HepG2 (cell line): ENCODE measurements around the gene TSEN54. TPM values are rescaled to one million over a fixed set of nuclear protein-coding genes. Genes with fewer than 3 reads are reported as not detected.

Experiments used
- DBP ChIP-seq: sonication (generic); formaldehyde crosslinking; IDR thresholded peaks from 2 replicates; pipeline ENCODE4 v1.4.0; 2020; ENCODE audit warnings: missing genetic modification reagents; ENCODE audit errors: not compliant biosample characterization
- DMTF1 ChIP-seq: sonication (generic); formaldehyde crosslinking; IDR thresholded peaks from 2 replicates; pipeline ENCODE4 v1.4.0; 2020; ENCODE audit warnings: mild to moderate bottlenecking, missing genetic modification reagents
- NFAT5 ChIP-seq: sonication (generic); formaldehyde crosslinking; IDR thresholded peaks from 2 replicates; pipeline ENCODE4 v1.4.0; 2020; ENCODE audit warnings: missing genetic modification reagents
- PHF21A ChIP-seq: sonication (generic); formaldehyde crosslinking; IDR thresholded peaks from 2 replicates; pipeline ENCODE4 v1.5.0; 2020; ENCODE audit warnings: mild to moderate bottlenecking, missing genetic modification reagents
- PREB ChIP-seq: sonication (generic); formaldehyde crosslinking; IDR thresholded peaks from 2 replicates; pipeline ENCODE4 v1.4.0; 2020; ENCODE audit warnings: missing genetic modification reagents
- SRSF1 ChIP-seq: fragments of 200-400 bp; formaldehyde crosslinking; optimal IDR thresholded peaks from 2 replicates; pipeline ENCODE3; 2017; ENCODE audit warnings: mild to moderate bottlenecking, low read depth, low read length, moderate library complexity
- ZNF512B ChIP-seq: sonication (generic); formaldehyde crosslinking; IDR thresholded peaks from 2 replicates; pipeline ENCODE4 v1.5.1; 2020; ENCODE audit warnings: missing genetic modification reagents, mild to moderate bottlenecking, borderline replicate concordance
- ZNF619 ChIP-seq: sonication (generic); formaldehyde crosslinking; IDR thresholded peaks from 2 replicates; pipeline ENCODE4 v1.4.0; 2020; ENCODE audit warnings: mild to moderate bottlenecking, missing genetic modification reagents
- ZNF780A ChIP-seq: sonication (generic); formaldehyde crosslinking; IDR thresholded peaks from 2 replicates; pipeline ENCODE4 v1.8.0; 2022; ENCODE audit warnings: mild to moderate bottlenecking, missing genetic modification reagents, moderate library complexity
- ZNF790 ChIP-seq: sonication (generic); formaldehyde crosslinking; IDR thresholded peaks from 2 replicates; pipeline ENCODE4 v1.8.0; 2022; ENCODE audit warnings: missing genetic modification reagents, mild to moderate bottlenecking, borderline replicate concordance
- polyA plus RNA-seq, 8 experiments: library from polyadenylated mRNA; depleted of rRNA in 3 of 8; stranded (reverse) in 7 of 8; unstranded in 1 of 8; fragments of >200 nt; fragmentation: Illumina TruSeq in 4 of 8; extraction: Trizol in 4 of 8; gene quantifications; 2 replicates each; pipeline versions ENCODE4 v1.2.1 to v1.2.3, GENCODE V29; 2011 to 2016; ENCODE audit warnings: low read depth in 4 of 8, missing spikeins in 1 of 8, mixed read lengths in 1 of 8; ENCODE audit not compliant: insufficient read depth in 1 of 8
- total RNA-seq, 5 experiments: library from RNA; depleted of rRNA; stranded (reverse); fragments of >200 nt; fragmentation: Illumina TruSeq; extraction: Trizol; gene quantifications; 2 replicates each; pipeline ENCODE4 v1.2.3, GENCODE V29; 2016; ENCODE audit warnings: low read depth in 1 of 5
- TF ChIP-seq, protein P1 (sequence below): sonication (generic); formaldehyde crosslinking; IDR thresholded peaks from 2 replicates; pipeline ENCODE4 v1.4.0; 2020; ENCODE audit warnings: missing genetic modification reagents
- TF ChIP-seq, protein P2 (sequence below): sonication (generic); formaldehyde crosslinking; IDR thresholded peaks from 2 replicates; pipeline ENCODE4 v1.4.0; 2020; ENCODE audit warnings: mild to moderate bottlenecking, missing genetic modification reagents

The TSEN54 gene
- total and polyA plus RNA-seq, 2 of the 13 experiments (the other 11 are each of a cell fraction or from before 2014, with no cell fraction given): 62.9 to 63.3 TPM

DNA sequence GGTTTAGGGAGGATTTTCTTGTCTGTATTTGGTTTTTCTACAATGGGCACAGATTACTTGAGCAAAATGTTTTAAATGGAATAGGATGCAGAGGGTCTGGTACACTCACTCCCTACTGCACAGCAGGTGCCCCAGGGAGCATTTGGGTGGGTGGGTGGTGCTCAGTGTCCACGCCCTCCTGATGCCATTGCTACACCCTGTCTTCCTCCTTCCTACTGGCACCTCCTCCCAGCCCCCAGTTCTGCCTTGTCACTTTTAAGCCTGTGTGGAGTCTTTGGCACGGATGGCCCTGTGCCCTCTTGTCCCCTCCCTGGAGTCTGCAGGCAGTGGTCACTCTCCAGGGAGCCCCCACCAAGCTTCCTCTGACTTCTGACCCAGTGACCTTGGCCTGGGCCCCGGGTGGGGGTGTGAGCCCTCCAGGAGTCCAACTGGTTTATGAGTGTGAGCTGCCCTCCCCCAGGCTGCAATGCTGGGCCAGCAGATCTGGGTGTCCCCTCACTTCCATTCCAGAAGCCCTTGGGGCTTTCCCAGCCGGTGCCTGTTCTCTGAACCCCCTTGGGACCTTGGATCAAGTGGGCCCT, 24.7 kb downstream of the TSEN54 start (continued):
- TF ChIP-seq ZNF512B (CRISPR knock-in tag) (no peak), ZNF780A (CRISPR knock-in tag) (no peak), NFAT5 (no peak), ZNF619 (CRISPR knock-in tag) (0 out of 2 replicates have a peak, but pooled peaks have one; percentile 5), ZNF790 (CRISPR knock-in tag) (no peak), PREB (CRISPR knock-in tag) (no peak), PHF21A (CRISPR knock-in tag) (peak; percentile 58; the same call in 1 of the 2 replicates), SRSF1 (no peak), DBP (CRISPR knock-in tag) (no peak), DMTF1 (no peak)
- TF ChIP-seq, protein P1, sequence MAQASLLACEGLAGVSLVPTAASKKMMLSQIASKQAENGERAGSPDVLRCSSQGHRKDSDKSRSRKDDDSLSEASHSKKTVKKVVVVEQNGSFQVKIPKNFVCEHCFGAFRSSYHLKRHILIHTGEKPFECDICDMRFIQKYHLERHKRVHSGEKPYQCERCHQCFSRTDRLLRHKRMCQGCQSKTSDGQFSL: peak; percentile 66
- TF ChIP-seq, protein P2, sequence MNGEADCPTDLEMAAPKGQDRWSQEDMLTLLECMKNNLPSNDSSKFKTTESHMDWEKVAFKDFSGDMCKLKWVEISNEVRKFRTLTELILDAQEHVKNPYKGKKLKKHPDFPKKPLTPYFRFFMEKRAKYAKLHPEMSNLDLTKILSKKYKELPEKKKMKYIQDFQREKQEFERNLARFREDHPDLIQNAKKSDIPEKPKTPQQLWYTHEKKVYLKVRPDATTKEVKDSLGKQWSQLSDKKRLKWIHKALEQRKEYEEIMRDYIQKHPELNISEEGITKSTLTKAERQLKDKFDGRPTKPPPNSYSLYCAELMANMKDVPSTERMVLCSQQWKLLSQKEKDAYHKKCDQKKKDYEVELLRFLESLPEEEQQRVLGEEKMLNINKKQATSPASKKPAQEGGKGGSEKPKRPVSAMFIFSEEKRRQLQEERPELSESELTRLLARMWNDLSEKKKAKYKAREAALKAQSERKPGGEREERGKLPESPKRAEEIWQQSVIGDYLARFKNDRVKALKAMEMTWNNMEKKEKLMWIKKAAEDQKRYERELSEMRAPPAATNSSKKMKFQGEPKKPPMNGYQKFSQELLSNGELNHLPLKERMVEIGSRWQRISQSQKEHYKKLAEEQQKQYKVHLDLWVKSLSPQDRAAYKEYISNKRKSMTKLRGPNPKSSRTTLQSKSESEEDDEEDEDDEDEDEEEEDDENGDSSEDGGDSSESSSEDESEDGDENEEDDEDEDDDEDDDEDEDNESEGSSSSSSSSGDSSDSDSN (CRISPR knock-in tag): no peak
